A673 (cell line): ENCODE data around the gene SCO2. TPM values are rescaled to one million over a fixed set of nuclear protein-coding genes. Genes with fewer than 3 reads are reported as not detected.

Source experiments
- BruUV-seq: library from RNA; stranded (reverse); fragments of 400-500 nt; replicated peaks from 2 replicates; lab custom pipeline; 2021; lab: Mats Ljungman, UMichigan
- CTCF ChIA-PET: fragments of 300-600 bp; sonication (Branson Sonifier 250); formaldehyde crosslinking; loops from one replicate; lab custom pipeline; 2022; ENCODE audit warnings: antibody characterized with exemption; lab: Charles Lee
- POLR2A ChIA-PET: fragments of 300-600 bp; sonication (Branson Sonifier 250); formaldehyde crosslinking; loops from one replicate; lab custom pipeline; 2022; ENCODE audit warnings: antibody characterized with exemption; ENCODE audit not compliant: low non-redundant PET; lab: Charles Lee
- DNase-seq: peaks from one replicate; pipeline ENCODE4 v3.0.0-alpha.2; 2015; ENCODE audit warnings: low spot score
- H3K27ac ChIP-seq: fragments of 200-600 bp; sonication (generic); 2 replicates; pipeline ENCODE4 v1.5.1; 2016; ENCODE audit warnings: mixed run types, low read depth, mild to moderate bottlenecking, mixed read lengths, antibody characterized with exemption, low read length; ENCODE audit not compliant: poor library complexity, severe bottlenecking
- H3K27me3 ChIP-seq: fragments of 200-600 bp; sonication (generic); replicated peaks from 2 replicates; pipeline ENCODE4 v1.6.1; 2017; ENCODE audit warnings: mixed run types, low read depth, mild to moderate bottlenecking, mixed read lengths, antibody characterized with exemption, low read length; ENCODE audit not compliant: insufficient read depth, poor library complexity
- H3K36me3 ChIP-seq: fragments of 200-600 bp; sonication (generic); 2 replicates; pipeline ENCODE4 v1.6.1; 2016; ENCODE audit warnings: mixed run types, mild to moderate bottlenecking, mixed read lengths, antibody characterized with exemption, low read length; ENCODE audit not compliant: insufficient read depth, poor library complexity, severe bottlenecking
- H3K4me1 ChIP-seq: fragments of 200-600 bp; sonication (generic); 2 replicates; pipeline ENCODE4 v1.6.1; 2017; ENCODE audit warnings: mixed run types, mild to moderate bottlenecking, mixed read lengths, antibody characterized with exemption, low read length; ENCODE audit not compliant: insufficient read depth, poor library complexity, severe bottlenecking
- H3K4me3 ChIP-seq: fragments of 200-600 bp; sonication (generic); 2 replicates; pipeline ENCODE4 v1.5.1; 2016; ENCODE audit warnings: low read depth, mixed run types, mild to moderate bottlenecking, mixed read lengths, low read length; ENCODE audit not compliant: poor library complexity, severe bottlenecking
- H3K9me3 ChIP-seq: fragments of 200-600 bp; sonication (generic); 2 replicates; pipeline ENCODE4 v1.6.1; 2016; ENCODE audit warnings: mixed run types, low read depth, mild to moderate bottlenecking, mixed read lengths, antibody characterized with exemption, low read length; ENCODE audit not compliant: poor library complexity, severe bottlenecking
- EZH2 ChIP-seq: fragments of 200-600 bp; sonication (generic); IDR thresholded peaks from 2 replicates; pipeline ENCODE4 v1.6.1; 2017; ENCODE audit warnings: borderline replicate concordance, low read depth, mild to moderate bottlenecking, mixed read lengths, antibody characterized with exemption, low read length; ENCODE audit not compliant: poor library complexity, severe bottlenecking
- intact Hi-C: fragments of 100-400 bp; cut with micrococcal nuclease; formaldehyde crosslinking; loops from one replicate; pipeline ENCODE4 v1.10.0; 2022; ENCODE audit not compliant: unreplicated experiment
- total RNA-seq: library from RNA; stranded (reverse); gene quantifications from 2 replicates; pipeline ENCODE4 v1.2.3, GENCODE V29; 2021
- TF ChIP-seq, protein P1 (sequence below): fragments of 300-800, 200-600 bp; sonication (generic); conservative IDR thresholded peaks from 2 replicates; pipeline ENCODE4 v1.5.1; 2017; ENCODE audit warnings: low read depth, mild to moderate bottlenecking, antibody characterized with exemption, low read length, moderate library complexity, mixed read lengths

Gene SCO2
- total RNA-seq, 1 experiment from 2014 or later: 5.4 TPM

DNA sequence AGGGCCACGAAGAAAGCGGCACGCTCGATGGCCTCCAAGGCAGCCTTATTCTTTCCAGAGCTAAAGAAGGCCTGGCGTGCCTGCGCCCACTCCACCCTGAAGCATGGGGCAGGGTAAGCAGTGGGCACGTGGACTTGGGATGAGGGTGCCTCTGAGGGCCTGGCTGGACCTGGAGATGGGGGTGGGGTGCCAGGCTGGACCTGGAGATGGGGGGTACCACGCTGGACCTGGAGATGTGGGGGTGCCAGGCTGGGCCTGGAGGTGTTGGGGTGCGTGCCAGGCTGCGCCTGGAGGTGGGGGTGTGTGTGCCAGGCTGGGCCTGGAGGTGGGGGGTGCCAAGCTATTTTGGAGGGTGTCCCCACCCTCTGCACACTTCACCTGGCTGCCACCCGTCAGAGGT lies 47.6 kb upstream of the SCO2 start:
- Histone ChIP-seq H3K27ac (no peak overlapping the region), H3K4me3 (no peak overlapping the region), H3K4me1 (no peaks in the 10 kb centered on the region), H3K9me3 (no peaks in the 10 kb centered on the region), H3K36me3 (peaks cover 12% of the 10 kb centered on the region), H3K27me3 (no peaks in the 10 kb centered on the region)
- no TSS peak for BruUV-seq
- ChIA-PET POLR2A (no interaction called here), CTCF (no interaction called here)
- intact Hi-C loops: no loop called here
- DNase-seq: no peak
- TF ChIP-seq, protein P1, sequence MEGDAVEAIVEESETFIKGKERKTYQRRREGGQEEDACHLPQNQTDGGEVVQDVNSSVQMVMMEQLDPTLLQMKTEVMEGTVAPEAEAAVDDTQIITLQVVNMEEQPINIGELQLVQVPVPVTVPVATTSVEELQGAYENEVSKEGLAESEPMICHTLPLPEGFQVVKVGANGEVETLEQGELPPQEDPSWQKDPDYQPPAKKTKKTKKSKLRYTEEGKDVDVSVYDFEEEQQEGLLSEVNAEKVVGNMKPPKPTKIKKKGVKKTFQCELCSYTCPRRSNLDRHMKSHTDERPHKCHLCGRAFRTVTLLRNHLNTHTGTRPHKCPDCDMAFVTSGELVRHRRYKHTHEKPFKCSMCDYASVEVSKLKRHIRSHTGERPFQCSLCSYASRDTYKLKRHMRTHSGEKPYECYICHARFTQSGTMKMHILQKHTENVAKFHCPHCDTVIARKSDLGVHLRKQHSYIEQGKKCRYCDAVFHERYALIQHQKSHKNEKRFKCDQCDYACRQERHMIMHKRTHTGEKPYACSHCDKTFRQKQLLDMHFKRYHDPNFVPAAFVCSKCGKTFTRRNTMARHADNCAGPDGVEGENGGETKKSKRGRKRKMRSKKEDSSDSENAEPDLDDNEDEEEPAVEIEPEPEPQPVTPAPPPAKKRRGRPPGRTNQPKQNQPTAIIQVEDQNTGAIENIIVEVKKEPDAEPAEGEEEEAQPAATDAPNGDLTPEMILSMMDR: no peak
- no peak for TF ChIP-seq EZH2

DNA sequence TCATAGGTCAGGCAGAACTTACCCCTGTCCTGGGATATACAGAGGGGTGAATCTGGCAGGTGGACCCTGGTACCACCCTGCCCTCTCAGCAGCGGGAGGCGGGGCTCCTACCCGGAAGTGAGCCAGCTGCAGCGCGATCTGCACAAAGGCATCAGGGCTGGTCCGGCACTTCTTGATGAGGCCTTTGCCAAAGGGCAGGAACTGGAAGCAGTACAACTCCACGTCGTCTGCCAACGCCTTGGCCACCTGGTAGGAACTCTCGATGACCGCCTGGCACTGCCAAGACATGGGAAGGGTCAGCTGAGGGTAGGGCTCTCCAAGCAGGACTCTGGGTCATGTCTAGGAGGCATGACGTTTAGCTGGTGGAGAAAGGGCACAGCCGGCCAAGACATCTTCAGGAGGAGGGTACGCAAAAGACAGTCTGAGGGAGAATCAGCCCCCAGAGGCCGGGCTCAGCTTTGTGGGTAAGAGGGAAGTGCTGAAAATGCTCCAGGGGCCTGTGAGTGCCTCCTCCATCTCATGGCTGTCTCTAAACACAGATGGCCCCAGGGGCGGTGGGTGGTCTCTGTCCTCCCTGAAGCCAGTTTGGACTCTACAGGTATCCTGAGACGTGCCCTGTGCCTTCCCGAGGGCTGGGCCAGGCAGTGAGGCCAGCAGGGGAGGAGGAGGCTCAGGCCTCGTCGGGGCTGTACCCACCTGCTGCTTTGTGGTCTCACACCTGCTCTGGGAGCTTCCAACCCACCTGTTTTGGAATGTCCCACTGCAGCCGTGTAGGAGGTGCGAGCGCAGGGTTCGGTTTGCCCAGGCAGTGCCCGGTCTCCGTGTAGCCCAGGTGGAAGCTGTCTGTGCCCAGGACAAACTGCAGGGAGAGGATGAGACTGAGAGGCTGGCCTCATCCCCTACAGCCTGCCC lies 46.1 kb upstream of the SCO2 start:
- CTCF ChIA-PET: no interaction called here

DNA sequence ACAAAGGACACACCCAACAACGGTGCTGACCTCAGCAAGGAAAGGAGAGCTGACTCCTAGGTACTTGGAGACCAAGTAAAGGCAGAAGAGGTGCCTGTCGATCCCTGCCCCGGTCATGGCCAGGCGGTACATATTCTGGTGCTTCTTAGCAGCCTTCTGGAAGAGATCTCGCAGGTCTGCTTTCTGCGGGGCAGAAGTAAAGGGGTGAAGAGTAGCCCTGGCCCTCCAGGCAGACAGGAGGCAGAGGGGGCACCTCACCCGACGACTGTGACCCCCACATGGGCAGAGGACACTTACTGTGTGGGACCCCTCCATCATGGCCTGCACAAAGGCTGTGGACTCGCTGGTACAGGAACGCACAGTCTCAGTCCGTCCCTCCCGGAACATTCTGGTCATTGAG lies 45.5 kb upstream of the SCO2 start:
- intact Hi-C loops: no loop called here
- CTCF ChIA-PET: no interaction called here
- POLR2A ChIA-PET: no interaction called here

More for the DNA sequence above, 46.1 kb upstream of the SCO2 start:
- H3K9me3 ChIP-seq: no peaks in the 10 kb centered on the region
- H3K4me1 ChIP-seq: no peaks in the 10 kb centered on the region
- no peak overlapping the region for H3K27ac ChIP-seq
- TF ChIP-seq, protein P1: no peak
- TF ChIP-seq EZH2: no peak
- no peak for DNase-seq
- H3K4me3 ChIP-seq: no peak overlapping the region
- no peaks in the 10 kb centered on the region for H3K27me3 ChIP-seq
- POLR2A ChIA-PET: no interaction called here
- no TSS peak for BruUV-seq
- intact Hi-C loops: no loop called here
- peaks cover 12% of the 10 kb centered on the region for H3K36me3 ChIP-seq

More for the DNA sequence above, 45.5 kb upstream of the SCO2 start:
- no peaks in the 10 kb centered on the region for H3K27me3 ChIP-seq
- BruUV-seq: no TSS peak
- H3K36me3 ChIP-seq: peaks cover 12% of the 10 kb centered on the region
- TF ChIP-seq, protein P1: no peak
- no peak for TF ChIP-seq EZH2
- DNase-seq: no peak
- H3K4me3 ChIP-seq: no peak overlapping the region
- H3K4me1 ChIP-seq: no peaks in the 10 kb centered on the region
- no peak overlapping the region for H3K27ac ChIP-seq
- no peaks in the 10 kb centered on the region for H3K9me3 ChIP-seq
